Measurements from ENCODE around the gene INAFM2.

- TF ChIP-seq GLIS3 (CRISPR knock-in tag; IDR thresholded peaks at IDR 0.05) = no peak
- TF ChIP-seq ZC3H10 (CRISPR knock-in tag; IDR thresholded peaks at IDR 0.05) = no peak
- TF ChIP-seq RARB (CRISPR knock-in tag; IDR thresholded peaks at IDR 0.05) = no peak
- no peak for TF ChIP-seq PATZ1 (CRISPR knock-in tag; IDR thresholded peaks at IDR 0.05; ENCODE audit: borderline replicate concordance)
- no peak for TF ChIP-seq ZFP30 (CRISPR knock-in tag; IDR thresholded peaks at IDR 0.05)
- TF ChIP-seq TOX (CRISPR knock-in tag; IDR thresholded peaks at IDR 0.05; ENCODE audit: borderline replicate concordance) = no peak
- TF ChIP-seq ZNF8 (CRISPR knock-in tag; IDR thresholded peaks at IDR 0.05) = no peak
- TF ChIP-seq POU6F1 (CRISPR knock-in tag; IDR thresholded peaks at IDR 0.05; ENCODE audit: borderline replicate concordance, low read depth) = no peak
- TF ChIP-seq TCF4 (CRISPR knock-in tag; IDR thresholded peaks at IDR 0.05; ENCODE audit: borderline replicate concordance) = no peak
- no peak for TF ChIP-seq OSR1 (CRISPR knock-in tag; IDR thresholded peaks at IDR 0.05)
Measured at GRCh38 chr15:40336744-40337122, 13.2 kb downstream of the INAFM2 start.
